HCEC 1CT (cell line): ENCODE data around the gene ANO2.

Experiments used
- DNase-seq: peaks from one replicate; pipeline ENCODE4 v3.0.0-alpha.2; 2017

The ANO2 gene

DNA sequence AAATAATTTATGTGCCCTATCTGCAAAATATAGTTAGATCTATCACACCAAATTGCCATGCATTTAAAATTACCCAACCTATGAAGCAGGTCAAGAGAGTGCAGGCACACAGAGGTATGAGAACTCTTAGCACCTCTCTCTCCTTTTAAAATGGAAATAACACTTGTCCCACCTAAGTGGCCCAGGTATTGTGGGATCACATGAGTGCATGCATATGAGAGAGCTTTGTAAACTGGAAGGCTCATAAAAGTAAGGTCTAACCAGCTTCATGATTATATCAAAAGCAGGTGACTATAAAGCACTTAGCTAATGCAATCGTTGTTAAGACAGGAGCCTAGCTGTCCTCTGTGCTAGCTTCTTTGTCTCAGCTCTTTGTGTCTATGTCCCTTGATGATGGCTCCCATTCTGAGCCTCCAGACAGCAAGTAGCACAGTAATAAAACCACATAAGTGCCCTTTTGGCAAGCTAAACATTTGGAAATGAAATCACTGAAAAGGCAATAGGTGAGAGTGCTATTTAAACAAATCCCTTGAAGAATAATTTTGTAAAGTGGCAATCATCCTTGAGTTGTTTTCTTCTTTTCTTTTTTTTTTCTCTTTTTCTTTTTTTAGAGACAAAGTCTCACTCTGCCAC is 294.1 kb downstream of the ANO2 start:
- DNase-seq: no peak

- DNase-seq: no peak
Observed at GRCh38 chr12:5650281-5650680, 294.8 kb downstream of the ANO2 start.

GRCh38 chr12:5648692-5649359 is 296.2 kb downstream of the ANO2 start:
- no peak for DNase-seq

- no peak for DNase-seq
Observed at GRCh38 chr12:5643266-5643665, 301.8 kb downstream of the ANO2 start.

DNA sequence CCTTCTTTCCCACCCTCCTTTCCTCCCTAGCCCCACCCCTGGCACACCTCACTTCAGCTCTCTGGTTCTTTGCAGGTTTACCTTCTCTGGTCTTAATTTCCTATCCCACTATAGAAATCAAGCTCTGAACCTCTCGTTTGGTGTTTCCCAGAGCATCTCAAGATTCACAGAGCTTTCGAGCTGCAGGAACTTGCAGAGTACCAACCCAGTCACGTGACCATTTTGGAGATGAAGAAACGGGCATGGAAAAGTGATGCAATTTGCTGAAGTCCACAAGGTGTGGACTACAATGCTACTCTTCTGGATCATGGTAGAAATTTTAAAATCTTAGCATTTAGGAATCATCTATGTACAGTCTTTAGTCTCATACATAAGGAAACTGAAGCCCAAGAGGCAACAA is 307.4 kb downstream of the ANO2 start:
- DNase-seq: no peak

- DNase-seq: no peak
Observed at GRCh38 chr12:5636907-5637306, 308.2 kb downstream of the ANO2 start.

GRCh38 chr12:5633106-5633505 is 312.0 kb downstream of the ANO2 start:
- DNase-seq: no peak

- DNase-seq: no peak
Observed at GRCh38 chr12:5632453-5632852, 312.6 kb downstream of the ANO2 start.

DNA sequence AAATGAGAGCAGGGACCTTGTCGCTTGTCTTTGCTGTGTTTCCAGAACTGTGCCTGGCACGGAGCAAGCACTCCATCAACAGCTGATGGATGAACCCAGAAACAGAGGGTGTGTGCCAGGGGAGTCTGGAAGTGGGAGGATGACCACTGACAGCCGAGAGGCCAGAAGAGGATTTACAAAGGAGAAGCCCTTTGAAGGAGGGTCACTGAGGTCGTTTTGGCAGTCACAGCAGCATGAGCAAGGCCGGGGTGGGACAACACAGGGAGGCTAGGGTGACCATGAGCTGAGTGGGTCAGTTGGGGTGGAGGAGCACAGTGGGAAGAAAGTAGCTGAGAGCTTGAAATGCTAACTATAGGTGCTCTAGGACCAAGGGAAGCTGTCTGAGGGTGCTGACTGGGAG is 313.6 kb downstream of the ANO2 start:
- no peak for DNase-seq

- no peak for DNase-seq
Observed at GRCh38 chr12:5630726-5631125, 314.3 kb downstream of the ANO2 start.

- no peak for DNase-seq
Observed at GRCh38 chr12:5628501-5628900, 316.6 kb downstream of the ANO2 start.

DNA sequence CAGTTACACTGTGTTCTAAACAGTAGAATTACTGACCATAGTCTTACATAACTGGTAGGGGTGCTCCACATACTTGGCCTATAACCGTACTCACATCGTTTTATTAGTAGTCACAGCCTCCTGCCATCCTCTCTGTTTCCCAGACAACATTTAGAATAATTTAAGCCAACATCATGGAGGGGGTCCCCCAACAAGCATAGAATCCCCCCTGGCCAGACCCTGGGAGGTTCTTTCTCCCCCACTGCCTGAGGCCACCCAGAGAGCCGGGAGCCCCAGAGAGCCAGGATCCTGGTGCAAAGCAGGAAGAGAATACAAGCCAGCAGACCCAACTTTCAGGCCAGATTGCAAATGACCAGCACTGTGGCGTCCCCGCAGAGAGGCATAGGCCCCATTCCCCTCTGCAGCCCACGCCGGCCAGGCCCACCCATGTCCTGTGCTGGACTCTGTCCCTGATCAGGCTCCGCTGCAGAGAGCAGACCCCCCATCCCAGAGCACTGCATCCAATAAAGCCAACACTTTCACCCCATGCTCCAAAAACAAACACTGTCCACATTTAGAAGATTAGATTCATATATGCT is 317.9 kb downstream of the ANO2 start:
- no peak for DNase-seq

DNA sequence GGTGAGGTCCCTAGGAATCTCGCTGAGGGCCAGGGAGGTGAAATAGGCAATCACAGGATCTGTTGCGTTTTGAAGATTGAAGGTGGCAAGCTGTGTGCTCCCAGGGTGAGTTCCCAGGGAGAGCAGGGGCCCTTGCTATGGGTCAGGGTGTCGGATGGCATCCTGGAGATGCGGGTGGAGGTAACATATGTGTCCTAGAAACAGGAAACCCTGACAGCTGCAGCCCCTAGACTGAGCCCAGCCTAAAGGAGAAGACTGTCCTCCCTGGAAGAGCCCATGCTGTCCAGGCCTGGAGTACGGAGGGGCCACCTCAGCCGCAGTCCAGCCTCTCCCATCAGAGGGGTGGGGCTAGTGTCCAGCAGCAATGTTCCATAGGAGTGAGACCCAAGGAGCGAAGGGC is 318.9 kb downstream of the ANO2 start:
- no peak for DNase-seq

DNA sequence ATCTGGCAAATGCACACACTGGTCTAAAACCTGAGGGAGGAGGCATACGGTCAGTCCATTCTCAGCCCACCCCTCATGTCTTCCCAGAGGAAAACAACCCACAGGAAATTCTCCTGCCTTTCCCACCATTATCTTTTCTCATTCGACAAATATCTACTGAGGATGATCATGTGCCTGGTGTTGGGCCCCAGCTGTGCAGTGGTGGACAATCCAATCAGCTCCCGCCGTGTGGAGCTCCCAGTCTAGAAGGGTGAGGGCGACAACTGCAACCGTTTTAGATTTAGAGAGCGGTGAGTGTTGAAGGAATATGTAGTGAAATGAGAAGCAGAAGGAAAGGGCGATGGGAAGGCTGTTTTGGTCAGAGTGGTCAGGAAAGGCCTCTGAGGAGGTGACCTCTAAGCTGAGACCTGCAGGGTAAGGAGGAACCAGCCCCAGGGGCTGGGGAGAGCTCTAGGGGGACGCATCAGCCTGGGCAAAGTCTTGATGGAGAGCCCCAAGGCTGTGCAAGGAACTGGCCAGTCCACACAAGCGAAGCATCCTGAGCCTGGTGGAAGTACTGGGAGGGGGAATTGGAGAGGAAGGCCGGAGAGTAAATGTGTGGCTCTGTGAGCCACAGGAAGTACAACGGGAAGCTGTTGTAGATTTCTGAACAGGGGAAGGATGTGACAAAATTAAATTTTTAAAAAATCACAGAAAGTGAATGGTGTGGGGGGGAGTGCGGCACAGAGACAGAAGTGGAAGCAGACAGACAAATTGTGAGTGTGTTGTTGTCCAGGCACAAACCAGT is 320.4 kb downstream of the ANO2 start:
- no peak for DNase-seq

GRCh38 chr12:5623411-5623810 is 321.6 kb downstream of the ANO2 start:
- DNase-seq: no peak

DNA sequence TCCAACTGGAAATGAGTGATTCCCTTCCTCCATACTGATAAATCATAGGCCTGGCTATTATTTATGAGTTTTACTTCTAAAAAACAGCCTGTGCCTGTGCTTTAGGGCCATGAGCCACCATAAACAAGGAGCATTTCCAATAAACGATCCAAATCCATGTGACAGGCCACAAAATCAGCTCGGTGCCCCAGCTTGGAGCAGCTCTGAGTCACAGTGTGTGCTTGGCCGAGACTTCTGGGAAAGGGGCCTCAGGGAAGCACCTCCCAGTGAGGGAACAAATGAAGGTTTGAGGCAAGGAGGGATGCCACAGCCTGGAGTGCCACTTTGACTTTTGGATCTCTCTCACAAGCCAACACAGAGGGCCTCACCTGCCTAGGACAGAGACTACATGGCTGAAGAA is 322.8 kb downstream of the ANO2 start:
- DNase-seq: no peak

- no peak for DNase-seq
Observed at GRCh38 chr12:5621329-5621728, 323.7 kb downstream of the ANO2 start.

DNA sequence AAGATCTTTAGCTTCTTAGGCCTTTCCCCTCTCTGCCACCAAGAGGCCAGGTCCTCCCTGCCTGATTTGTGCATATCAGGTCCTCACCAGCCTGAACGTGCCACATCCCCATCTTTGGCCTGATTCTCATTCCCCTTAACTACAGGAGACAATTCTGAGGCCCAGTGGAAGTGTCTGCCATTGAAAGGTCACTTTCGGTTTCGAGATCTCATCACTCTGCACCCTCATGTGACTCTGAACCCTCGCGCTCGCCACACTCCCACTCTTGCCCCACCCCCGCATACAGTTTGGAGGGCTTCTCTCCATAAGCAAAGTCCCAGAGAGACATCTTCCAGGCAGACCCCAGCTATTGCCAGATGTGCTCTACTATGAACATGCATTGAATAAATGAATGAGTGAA is 324.2 kb downstream of the ANO2 start:
- no peak for DNase-seq

DNA sequence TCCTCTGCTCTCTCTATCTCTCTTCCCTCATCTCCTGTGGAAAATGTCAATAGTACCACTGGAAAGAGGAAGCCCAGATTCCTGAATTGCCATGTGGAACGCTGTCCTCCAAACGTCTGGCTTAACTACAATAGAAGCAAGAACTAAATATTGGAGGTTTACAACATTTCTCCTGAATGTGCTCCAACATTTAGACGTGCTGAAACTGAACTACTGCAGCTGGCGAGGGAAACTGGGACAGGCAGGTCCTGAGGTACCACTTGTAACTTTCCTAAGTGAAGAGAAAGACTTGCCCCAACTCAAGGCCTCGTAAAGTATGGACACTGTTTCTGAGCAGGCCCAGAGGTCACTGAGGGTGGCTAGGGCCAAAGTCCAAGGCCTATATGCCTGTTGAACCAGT is 325.4 kb downstream of the ANO2 start:
- DNase-seq: no peak

GRCh38 chr12:5616854-5617253 is 328.2 kb downstream of the ANO2 start:
- no peak for DNase-seq

DNA sequence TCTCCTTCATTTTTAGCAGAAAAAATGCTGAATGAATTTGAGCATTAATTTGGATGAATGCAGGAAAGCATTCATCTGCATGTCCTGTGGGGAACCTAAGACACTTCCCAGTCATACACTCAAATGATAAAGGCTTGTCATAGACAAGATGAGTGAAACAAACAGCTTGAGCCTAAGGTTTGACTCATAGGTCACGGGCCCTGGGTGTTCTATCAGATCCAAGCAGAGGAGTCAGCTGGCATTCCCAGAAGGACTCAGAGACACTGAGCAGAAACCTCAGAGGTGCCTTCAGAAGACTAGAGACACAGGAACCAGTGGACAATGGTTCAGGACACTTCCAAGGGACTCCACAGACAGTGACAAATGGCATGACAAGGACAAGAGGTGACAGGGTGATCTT is 329.3 kb downstream of the ANO2 start:
- no peak for DNase-seq

- DNase-seq: no peak
Observed at GRCh38 chr12:5614256-5614655, 330.8 kb downstream of the ANO2 start.

GRCh38 chr12:5612556-5613410 is 332.3 kb downstream of the ANO2 start:
- DNase-seq: no peak
